Loucy (cell line): ENCODE results near the gene TTC16.

Experiments
- H2AFZ ChIP-seq: fragments of 200-600 bp; sonication (generic); 2 replicates; pipeline ENCODE4 v1.6.0; 2016; ENCODE audit warnings: antibody characterized with exemption, mild to moderate bottlenecking, low read length, moderate library complexity
- H3F3A ChIP-seq: fragments of 200-600 bp; 2 replicates; pipeline ENCODE4 v1.6.0; 2016; ENCODE audit warnings: antibody characterized with exemption, low read depth, mild to moderate bottlenecking
- H3K27me3 ChIP-seq: fragments of 200-600 bp; sonication (generic); 2 replicates; pipeline ENCODE4 v1.6.1; 2014; ENCODE audit warnings: low read length, mild to moderate bottlenecking; ENCODE audit not compliant: insufficient read depth, poor library complexity, severe bottlenecking
- H3K36me3 ChIP-seq: fragments of 200-600 bp; sonication (generic); 2 replicates; pipeline ENCODE4 v1.6.1; 2016; ENCODE audit warnings: low read length; ENCODE audit not compliant: insufficient read depth
- H3K4me1 ChIP-seq: fragments of 200-600 bp; sonication (generic); 2 replicates; pipeline ENCODE4 v1.5.1; 2014; ENCODE audit warnings: low read length, mild to moderate bottlenecking; ENCODE audit not compliant: insufficient read depth, poor library complexity, severe bottlenecking
- H3K4me2 ChIP-seq: fragments of 200-600 bp; sonication (generic); 2 replicates; pipeline ENCODE4 v1.6.0; 2014; ENCODE audit warnings: antibody characterized with exemption, low read length, low read depth, mild to moderate bottlenecking; ENCODE audit not compliant: poor library complexity, severe bottlenecking
- H3K4me3 ChIP-seq: fragments of 200-600 bp; sonication (generic); 2 replicates; pipeline ENCODE4 v1.5.1; 2014; ENCODE audit warnings: low read length, mild to moderate bottlenecking, mixed read lengths; ENCODE audit not compliant: poor library complexity, severe bottlenecking
- H3K79me2 ChIP-seq: fragments of 200-600 bp; sonication (generic); 2 replicates; pipeline ENCODE4 v1.6.1; 2014; ENCODE audit warnings: low read length; ENCODE audit not compliant: insufficient read depth
- H3K9ac ChIP-seq: fragments of 200-600 bp; sonication (generic); 2 replicates; pipeline ENCODE4 v1.6.0; 2014; ENCODE audit warnings: mild to moderate bottlenecking, low read depth, low read length, moderate library complexity; ENCODE audit not compliant: poor library complexity, severe bottlenecking
- H3K9me2 ChIP-seq: fragments of 200-600 bp; sonication (generic); replicated peaks from 2 replicates; pipeline ENCODE4 v1.6.1; 2016; ENCODE audit warnings: low read depth, low read length, mixed read lengths
- H3K9me3 ChIP-seq: fragments of 200-600 bp; sonication (generic); 2 replicates; pipeline ENCODE4 v1.6.1; 2014; ENCODE audit warnings: mild to moderate bottlenecking, antibody characterized with exemption, low read length, low read depth; ENCODE audit not compliant: insufficient read depth
- H4K20me1 ChIP-seq: fragments of 200-600 bp; sonication (generic); 2 replicates; pipeline ENCODE4 v1.6.0; 2014; ENCODE audit warnings: antibody characterized with exemption, low read length, mild to moderate bottlenecking; ENCODE audit not compliant: insufficient read depth, poor library complexity, severe bottlenecking
- EZH2phosphoT487 ChIP-seq: fragments of 200-600 bp; IDR thresholded peaks from 2 replicates; pipeline ENCODE4 v1.6.1; 2018; ENCODE audit warnings: antibody characterized with exemption, mild to moderate bottlenecking, moderate library complexity, borderline replicate concordance
- TF ChIP-seq, protein P1 (sequence below): fragments of 200-600 bp; sonication (generic); conservative IDR thresholded peaks from 2 replicates; pipeline ENCODE4 v1.5.1; 2014; ENCODE audit warnings: mild to moderate bottlenecking, antibody characterized with exemption, low read length

Gene TTC16

GRCh38 chr9:127767410-127767809 lies 51.5 kb downstream of the TTC16 start:
- Histone ChIP-seq H3K27me3 (no peaks in the 10 kb centered on the region), H4K20me1 (peaks cover 55% of the 10 kb centered on the region)

GRCh38 chr9:127767909-127768331 lies 52.0 kb downstream of the TTC16 start:
- H4K20me1 ChIP-seq: peaks cover 57% of the 10 kb centered on the region
- H3K9ac ChIP-seq: peak overlapping the region; percentile 52
- H2AFZ ChIP-seq: no peak overlapping the region
- H3F3A ChIP-seq: peaks cover 6% of the 10 kb centered on the region
- no peaks in the 10 kb centered on the region for H3K9me3 ChIP-seq
- H3K4me1 ChIP-seq: peaks cover 43% of the 10 kb centered on the region
- no peaks in the 10 kb centered on the region for H3K27me3 ChIP-seq
- peak overlapping the region; percentile 57 for H3K4me2 ChIP-seq
- TF ChIP-seq, protein P1, sequence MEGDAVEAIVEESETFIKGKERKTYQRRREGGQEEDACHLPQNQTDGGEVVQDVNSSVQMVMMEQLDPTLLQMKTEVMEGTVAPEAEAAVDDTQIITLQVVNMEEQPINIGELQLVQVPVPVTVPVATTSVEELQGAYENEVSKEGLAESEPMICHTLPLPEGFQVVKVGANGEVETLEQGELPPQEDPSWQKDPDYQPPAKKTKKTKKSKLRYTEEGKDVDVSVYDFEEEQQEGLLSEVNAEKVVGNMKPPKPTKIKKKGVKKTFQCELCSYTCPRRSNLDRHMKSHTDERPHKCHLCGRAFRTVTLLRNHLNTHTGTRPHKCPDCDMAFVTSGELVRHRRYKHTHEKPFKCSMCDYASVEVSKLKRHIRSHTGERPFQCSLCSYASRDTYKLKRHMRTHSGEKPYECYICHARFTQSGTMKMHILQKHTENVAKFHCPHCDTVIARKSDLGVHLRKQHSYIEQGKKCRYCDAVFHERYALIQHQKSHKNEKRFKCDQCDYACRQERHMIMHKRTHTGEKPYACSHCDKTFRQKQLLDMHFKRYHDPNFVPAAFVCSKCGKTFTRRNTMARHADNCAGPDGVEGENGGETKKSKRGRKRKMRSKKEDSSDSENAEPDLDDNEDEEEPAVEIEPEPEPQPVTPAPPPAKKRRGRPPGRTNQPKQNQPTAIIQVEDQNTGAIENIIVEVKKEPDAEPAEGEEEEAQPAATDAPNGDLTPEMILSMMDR: no peak
- TF ChIP-seq EZH2phosphoT487: no peak
- peaks cover 87% of the 10 kb centered on the region for H3K79me2 ChIP-seq
- H3K9me2 ChIP-seq: no peaks in the 10 kb centered on the region
- peaks cover 31% of the 10 kb centered on the region; the same call in 1 of the 2 replicates for H3K36me3 ChIP-seq
- H3K4me3 ChIP-seq: peak overlapping the region; percentile 36

More at GRCh38 chr9:127767410-127767809, 51.5 kb downstream of the TTC16 start:
- TF ChIP-seq EZH2phosphoT487: no peak
- TF ChIP-seq, protein P1: no peak
- no peak overlapping the region for H2AFZ ChIP-seq
- H3F3A ChIP-seq: peaks cover 6% of the 10 kb centered on the region
- peak overlapping the region; percentile 36 for H3K4me3 ChIP-seq
- peak overlapping the region; percentile 57 for H3K4me2 ChIP-seq
- peaks cover 43% of the 10 kb centered on the region for H3K4me1 ChIP-seq
- H3K36me3 ChIP-seq: peaks cover 31% of the 10 kb centered on the region; the same call in 1 of the 2 replicates
- no peaks in the 10 kb centered on the region for H3K9me2 ChIP-seq
- no peaks in the 10 kb centered on the region for H3K9me3 ChIP-seq
- H3K79me2 ChIP-seq: peaks cover 87% of the 10 kb centered on the region
- H3K9ac ChIP-seq: peak overlapping the region; percentile 52

- Histone ChIP-seq H3K4me2 (peak overlapping the region; percentile 57), H3F3A (peaks cover 6% of the 10 kb centered on the region), H3K4me1 (peaks cover 51% of the 10 kb centered on the region), H3K79me2 (peaks cover 87% of the 10 kb centered on the region), H3K9ac (peak overlapping the region; percentile 52), H3K9me3 (no peaks in the 10 kb centered on the region), H3K27me3 (no peaks in the 10 kb centered on the region), H2AFZ (no peak overlapping the region), H3K36me3 (peaks cover 37% of the 10 kb centered on the region; the same call in 1 of the 2 replicates), H3K4me3 (no peak overlapping the region), H3K9me2 (no peaks in the 10 kb centered on the region), H4K20me1 (peaks cover 54% of the 10 kb centered on the region)
- no peak for TF ChIP-seq EZH2phosphoT487
- TF ChIP-seq, protein P1: no peak
Observed at GRCh38 chr9:127768698-127769097, 52.8 kb downstream of the TTC16 start.
